GM12873 (cell line): ENCODE measurements around the gene KRTAP12-1.

Experiments
- TF ChIP-seq, protein P1 (sequence below): IDR thresholded peaks from 2 replicates; pipeline ENCODE4 v1.5.1; 2012; ENCODE audit warnings: low read depth, mild to moderate bottlenecking, moderate library complexity, low read length, control low read depth; ENCODE audit not compliant: insufficient read depth; ENCODE audit errors: missing control alignments

KRTAP12-1 gene

DNA sequence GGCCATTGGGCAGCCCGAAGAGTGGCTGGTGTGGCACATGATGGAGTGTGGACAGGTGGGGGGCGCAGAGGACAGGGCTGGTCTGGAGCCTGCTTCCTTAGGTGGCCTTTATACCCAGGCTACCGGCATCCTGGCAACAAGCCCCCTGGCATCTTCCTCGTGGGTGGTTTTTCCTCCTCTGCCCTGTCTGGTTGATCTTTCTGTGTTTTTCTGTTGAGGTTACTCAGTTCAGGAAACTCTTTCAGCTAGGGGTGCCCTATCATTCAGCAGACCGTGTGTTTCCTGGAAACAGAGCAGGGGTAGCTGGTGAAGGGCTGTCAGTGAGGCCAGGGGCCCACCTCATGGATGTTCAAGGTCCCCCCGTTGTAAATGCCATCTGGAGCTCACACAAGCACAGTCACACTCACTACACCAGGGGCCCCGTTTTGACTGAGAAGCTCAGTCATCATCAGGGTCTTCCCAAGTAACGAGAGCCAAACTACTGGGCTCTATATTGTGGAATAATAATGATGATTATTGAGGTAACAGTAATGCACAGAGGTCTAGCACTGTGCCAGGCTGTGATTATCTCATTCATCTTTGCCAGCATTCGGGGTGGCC lies 27.3 kb downstream of the KRTAP12-1 start, which contains the start of gene KRTAP12-4:
KRTAP12-4 (minus strand) TSS at position 84 of the 600 bp plus-strand sequence; CDS start at position 39, 45 bp downstream.
- TF ChIP-seq, protein P1, sequence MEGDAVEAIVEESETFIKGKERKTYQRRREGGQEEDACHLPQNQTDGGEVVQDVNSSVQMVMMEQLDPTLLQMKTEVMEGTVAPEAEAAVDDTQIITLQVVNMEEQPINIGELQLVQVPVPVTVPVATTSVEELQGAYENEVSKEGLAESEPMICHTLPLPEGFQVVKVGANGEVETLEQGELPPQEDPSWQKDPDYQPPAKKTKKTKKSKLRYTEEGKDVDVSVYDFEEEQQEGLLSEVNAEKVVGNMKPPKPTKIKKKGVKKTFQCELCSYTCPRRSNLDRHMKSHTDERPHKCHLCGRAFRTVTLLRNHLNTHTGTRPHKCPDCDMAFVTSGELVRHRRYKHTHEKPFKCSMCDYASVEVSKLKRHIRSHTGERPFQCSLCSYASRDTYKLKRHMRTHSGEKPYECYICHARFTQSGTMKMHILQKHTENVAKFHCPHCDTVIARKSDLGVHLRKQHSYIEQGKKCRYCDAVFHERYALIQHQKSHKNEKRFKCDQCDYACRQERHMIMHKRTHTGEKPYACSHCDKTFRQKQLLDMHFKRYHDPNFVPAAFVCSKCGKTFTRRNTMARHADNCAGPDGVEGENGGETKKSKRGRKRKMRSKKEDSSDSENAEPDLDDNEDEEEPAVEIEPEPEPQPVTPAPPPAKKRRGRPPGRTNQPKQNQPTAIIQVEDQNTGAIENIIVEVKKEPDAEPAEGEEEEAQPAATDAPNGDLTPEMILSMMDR = no peak

DNA sequence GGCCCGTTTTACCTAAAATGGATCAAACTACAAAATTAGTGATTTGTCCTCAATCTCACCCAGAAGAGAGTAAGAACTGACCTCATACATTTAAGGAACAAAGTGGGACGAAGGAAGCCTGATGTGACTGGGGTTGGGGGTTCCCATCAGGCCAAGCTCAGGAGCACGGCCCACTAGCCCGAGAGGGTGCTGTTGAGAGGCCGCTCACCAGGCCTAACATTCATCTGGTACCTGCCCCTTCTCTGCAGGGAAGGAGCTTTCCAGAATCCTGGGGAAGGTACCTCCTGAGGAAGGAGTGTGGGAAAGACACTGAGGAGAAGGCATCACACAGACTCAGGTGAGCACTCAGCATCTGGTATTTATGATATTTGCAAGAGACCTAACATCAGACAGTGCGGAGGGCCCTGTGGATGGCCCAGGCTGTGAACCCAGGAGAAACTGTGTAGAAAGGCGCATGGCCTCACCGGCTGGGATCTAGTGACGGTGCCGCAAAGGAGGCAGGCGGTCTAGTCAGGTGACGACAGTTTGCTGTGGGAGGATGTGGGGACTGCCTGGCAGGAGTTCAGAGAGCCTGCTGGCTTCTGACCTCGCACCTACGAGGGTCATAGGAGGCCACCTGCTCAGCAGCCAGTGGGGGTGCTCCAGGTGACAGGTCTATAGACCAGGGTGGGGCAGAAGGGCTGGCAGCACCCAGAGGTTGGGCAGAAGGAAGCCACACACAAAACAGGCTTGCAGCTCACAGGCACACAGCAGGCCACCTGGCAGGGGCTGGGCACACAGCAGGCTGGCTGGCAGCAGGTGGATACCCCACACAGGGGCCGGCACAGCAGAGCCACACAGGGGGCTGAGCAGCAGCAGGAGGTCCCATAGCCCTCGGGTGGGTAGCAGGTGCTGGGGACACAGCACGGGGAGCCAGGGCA lies 28.0 kb downstream of the KRTAP12-1 start:
- TF ChIP-seq, protein P1 = no peak

DNA sequence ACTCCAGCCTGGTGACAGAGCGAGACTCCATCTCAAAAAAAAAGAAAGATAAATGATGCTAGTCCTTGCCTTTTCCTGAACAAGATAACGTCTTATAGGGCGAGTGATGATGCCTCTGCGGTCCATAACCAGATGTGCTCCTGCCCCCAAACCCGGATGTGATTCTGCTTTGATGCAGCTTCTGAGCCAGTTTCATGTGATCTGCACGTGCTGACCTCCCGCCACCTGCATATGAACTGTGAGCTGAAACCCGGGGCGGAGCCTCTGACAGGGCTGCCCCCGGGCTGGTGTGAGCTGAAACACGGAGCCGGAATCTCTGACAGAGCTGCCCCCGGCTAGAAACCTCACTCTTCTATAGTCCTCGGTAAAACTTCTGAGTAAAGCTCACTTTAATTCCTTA lies 28.8 kb downstream of the KRTAP12-1 start:
- TF ChIP-seq, protein P1 = no peak

DNA sequence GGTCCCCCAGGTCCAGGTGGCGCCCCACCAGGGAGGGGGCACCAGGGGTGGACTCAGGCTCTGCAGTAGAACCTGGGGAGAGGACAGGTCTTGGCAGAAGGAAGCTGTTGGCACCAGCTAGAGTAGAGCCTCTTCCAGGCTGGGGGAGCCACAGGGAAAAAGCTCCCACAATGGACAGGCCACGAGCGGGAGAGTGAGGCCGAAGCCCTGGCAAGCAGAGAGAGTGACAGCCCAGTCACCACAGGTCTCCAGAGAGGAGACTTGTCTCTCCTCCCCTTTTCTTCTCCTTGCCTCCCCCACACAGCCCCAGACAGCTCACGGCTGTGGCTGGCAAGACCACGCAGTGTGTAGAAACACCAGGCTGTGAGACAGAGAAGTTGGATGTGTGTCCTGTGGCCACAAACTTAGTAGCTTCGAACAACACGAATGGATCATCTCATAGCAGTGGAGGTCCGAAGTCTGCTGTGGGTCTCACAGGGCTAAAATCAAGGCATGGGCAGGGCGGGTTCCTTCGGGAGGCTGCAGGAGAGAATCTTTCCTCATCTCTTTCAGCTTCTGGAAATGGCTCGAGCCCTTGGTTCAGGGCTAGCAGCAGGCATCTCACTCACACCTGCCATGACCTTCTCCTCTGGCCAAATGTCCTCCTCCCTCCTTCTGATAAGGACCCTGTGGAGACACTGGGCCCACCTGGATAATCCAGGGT lies 30.8 kb downstream of the KRTAP12-1 start:
- TF ChIP-seq, protein P1 = no peak

- TF ChIP-seq, protein P1 = no peak
Measured at GRCh38 chr21:44650265-44650972, 31.5 kb downstream of the KRTAP12-1 start.

DNA sequence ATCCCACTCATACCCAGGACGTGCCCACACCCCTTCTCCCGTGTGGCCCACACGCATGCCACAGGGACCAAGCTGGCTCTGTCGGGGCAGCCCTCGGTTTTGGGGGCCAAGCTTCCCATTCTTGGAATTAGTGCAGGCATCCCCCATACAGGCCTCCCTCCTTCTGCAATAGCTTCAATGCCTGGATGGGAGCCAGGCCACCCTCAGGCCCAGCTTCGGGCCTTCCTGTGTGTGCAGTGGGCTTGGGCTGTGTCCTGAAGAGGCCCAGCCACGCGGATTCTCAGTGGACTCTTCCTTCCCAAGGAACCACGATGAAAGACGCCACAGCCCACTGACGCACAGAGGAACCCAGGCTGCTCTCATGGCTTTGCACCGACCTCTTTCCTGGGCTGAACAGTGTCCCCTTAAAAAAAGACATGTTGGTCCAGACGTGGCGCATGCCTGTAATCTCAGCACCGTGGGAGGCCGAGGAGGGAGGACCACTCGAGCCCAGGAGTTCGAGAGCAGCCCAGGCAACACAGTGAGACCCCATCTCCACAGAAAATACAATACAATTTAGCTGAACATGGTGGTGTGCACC lies 32.4 kb downstream of the KRTAP12-1 start:
- TF ChIP-seq, protein P1 = no peak
